ENCODE data around the gene PSMA5. TPM values are rescaled to one million over a fixed set of nuclear protein-coding genes. Genes with fewer than 3 reads are reported as not detected.
A peak's percentile ranks its signal among the peaks of the same experiment; 100 is the strongest.
"Not testable (repeated sequence)": the region's sequence is repeated elsewhere in the genome, so short reads cannot be mapped to it uniquely, and the experiment has no call there.

Gene PSMA5
- total and polyA plus RNA-seq, 2 of the 13 experiments (the other 11 are each of a cell fraction or from before 2014, with no cell fraction given): 140 to 169 TPM

DNA sequence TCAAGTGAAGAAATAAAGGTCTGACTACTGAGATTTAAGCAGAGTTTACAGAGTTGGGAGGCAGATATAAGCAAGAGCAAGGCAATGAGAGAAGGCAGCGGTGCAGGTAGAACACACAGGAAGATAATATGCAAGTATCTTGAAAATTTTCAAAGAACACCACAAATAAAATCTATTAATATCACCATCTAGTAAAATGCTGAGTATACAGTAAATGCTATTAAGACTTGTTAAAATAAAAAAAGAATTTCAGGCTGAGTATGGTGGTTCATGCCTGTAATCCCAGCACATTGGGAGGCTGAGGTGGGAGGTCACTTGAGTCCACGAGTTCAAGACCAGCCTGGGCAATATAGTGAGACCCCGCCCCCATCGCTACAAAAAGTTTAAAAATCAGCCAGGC lies 48.5 kb downstream of the PSMA5 start:
- no peak overlapping the region for H3K27ac ChIP-seq (ENCODE audit: extremely low read length, insufficient read depth, low read length)
- no peak overlapping the region for H3K9ac ChIP-seq (ENCODE audit: insufficient read depth, low read depth, low read length)
- H3K4me2 ChIP-seq (ENCODE audit: low read depth, low read length): no peak overlapping the region
- ChIA-PET CTCF (ENCODE audit: low intra/inter-chr PET ratio, low total read pairs) (no interaction called here), POLR2A (interaction anchor here (1.9 kb wide), 1 partner anchor 11 kb away, joined by 4 read pairs; no protein-coding TSS in a partner anchor)
- no TSS peak for BruUV-seq (replicated peaks)
- 96% methylated on average over 4 of the region's 4 CpGs for WGBS (ENCODE audit: low lambda C conversion rate)
- peaks cover 86% of the 10 kb centered on the region for H3K79me2 ChIP-seq (ENCODE audit: insufficient read depth, low read length)
- peaks cover 76% of the 10 kb centered on the region for H3K4me1 ChIP-seq (ENCODE audit: insufficient read depth, low read length)
- H3K27me3 ChIP-seq (ENCODE audit: control insufficient read depth in 1 of 2, insufficient read depth in 2 of 2, low read length in 2 of 2): no peaks in the 10 kb centered on the region
- intact Hi-C loops (cut with micrococcal nuclease; ENCODE audit: unreplicated experiment): no loop called here
- ATAC-seq: no peak
- TF ChIP-seq ONECUT2 (CRISPR knock-in tag; IDR thresholded peaks at IDR 0.05) (no peak), ELF4 (CRISPR knock-in tag; IDR thresholded peaks at IDR 0.05; ENCODE audit: borderline replicate concordance) (no peak), MAFF (IDR thresholded peaks at IDR 0.05; ENCODE audit: low read depth, low read length) (peak; percentile 8; the same call in 1 of the 2 replicates), ZNF121 (CRISPR knock-in tag; IDR thresholded peaks at IDR 0.05) (0 out of 2 replicates have a peak, but pooled peaks have one; percentile 25), MAFK (conservative IDR thresholded peaks at IDR 0.05 in 1 of 2, IDR thresholded peaks at IDR 0.05 in 1 of 2; ENCODE audit: low read length in 2 of 2) (peak; percentile 36 to 67; a peak in 2 of 4 replicates)
- no peak for DNase-seq (ENCODE audit: low spot score)
- in situ Hi-C loops (cut with HindIII; ENCODE audit: extremely low pct_ligation_motif_present, low pct_unique_long_range_greater_than_20kb): no loop called here
- FAIRE-seq: no peak
- H3K4me3 ChIP-seq (replicated peaks in 1 of 3; ENCODE audit: insufficient read depth in 1 of 3, low read depth in 2 of 3, low read length in 3 of 3): no peak overlapping the region
- no peaks in the 10 kb centered on the region for H3K9me3 ChIP-seq (ENCODE audit: low read length)
- H2AFZ ChIP-seq (ENCODE audit: low read length): no peak overlapping the region
- H3K36me3 ChIP-seq (replicated peaks in 1 of 2; ENCODE audit: control insufficient read depth in 1 of 2, insufficient read depth in 2 of 2, low read length in 2 of 2): 0 out of 5 replicates have a peak, but pooled peaks cover 0 to 4% of the 10 kb centered on the region in 2 experiments
- 0 out of 2 replicates have a peak, but pooled peaks cover 5% of the 10 kb centered on the region for H4K20me1 ChIP-seq (ENCODE audit: insufficient read depth, low read length)

DNA sequence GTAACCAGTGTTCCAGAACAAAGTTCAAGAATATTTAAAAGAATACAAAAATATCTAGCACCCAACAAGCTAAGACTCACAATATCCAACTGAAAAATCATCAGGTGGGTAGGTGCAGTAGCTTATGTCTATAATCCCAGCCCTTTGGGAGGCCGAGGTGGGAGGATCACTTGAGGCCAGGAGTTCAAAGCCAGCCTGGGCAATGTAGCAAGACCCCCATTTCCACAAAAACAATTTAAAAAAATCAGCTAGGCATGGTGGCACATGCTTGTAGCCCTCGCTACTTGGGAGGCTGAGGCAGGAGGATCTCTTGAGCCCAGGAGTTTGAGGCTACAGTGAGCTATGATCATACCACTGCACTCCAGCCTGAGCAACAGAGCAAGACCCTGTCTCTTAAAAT lies 52.6 kb downstream of the PSMA5 start:
- H3K9ac ChIP-seq (ENCODE audit: insufficient read depth, low read depth, low read length); CTCF ChIA-PET (ENCODE audit: low intra/inter-chr PET ratio, low total read pairs): not testable (repeated sequence)

More for the DNA sequence above, 52.6 kb downstream of the PSMA5 start:
- H2AFZ ChIP-seq (ENCODE audit: low read length); in situ Hi-C loops (cut with HindIII; ENCODE audit: extremely low pct_ligation_motif_present, low pct_unique_long_range_greater_than_20kb); FAIRE-seq; intact Hi-C loops (cut with micrococcal nuclease; ENCODE audit: unreplicated experiment); DNase-seq (ENCODE audit: low spot score); H3K9me3 ChIP-seq (ENCODE audit: low read length); H3K36me3 ChIP-seq (replicated peaks in 1 of 2; ENCODE audit: control insufficient read depth in 1 of 2, insufficient read depth in 2 of 2, low read length in 2 of 2); H3K27me3 ChIP-seq (ENCODE audit: control insufficient read depth in 1 of 2, insufficient read depth in 2 of 2, low read length in 2 of 2); H3K4me3 ChIP-seq (replicated peaks in 1 of 3; ENCODE audit: insufficient read depth in 1 of 3, low read depth in 2 of 3, low read length in 3 of 3); H4K20me1 ChIP-seq (ENCODE audit: insufficient read depth, low read length); BruUV-seq (replicated peaks); ATAC-seq: not testable (repeated sequence)
- H3K79me2 ChIP-seq (ENCODE audit: insufficient read depth, low read length): peaks cover 87% of the 10 kb centered on the region
- POLR2A ChIA-PET: interaction anchor here (1.1 to 1.5 kb wide), 4 partner anchors 17 to 160 kb away, joined by 3 to 6 read pairs (median 4); partner anchors contain the start of gene SARS1
- TF ChIP-seq ZMYM2 (CRISPR knock-in tag; IDR thresholded peaks at IDR 0.05) (peak; percentile 31; the same call in 1 of the 2 replicates), ZNF121 (CRISPR knock-in tag; IDR thresholded peaks at IDR 0.05) (peak; percentile 94)
- TF ChIP-seq, protein P1, sequence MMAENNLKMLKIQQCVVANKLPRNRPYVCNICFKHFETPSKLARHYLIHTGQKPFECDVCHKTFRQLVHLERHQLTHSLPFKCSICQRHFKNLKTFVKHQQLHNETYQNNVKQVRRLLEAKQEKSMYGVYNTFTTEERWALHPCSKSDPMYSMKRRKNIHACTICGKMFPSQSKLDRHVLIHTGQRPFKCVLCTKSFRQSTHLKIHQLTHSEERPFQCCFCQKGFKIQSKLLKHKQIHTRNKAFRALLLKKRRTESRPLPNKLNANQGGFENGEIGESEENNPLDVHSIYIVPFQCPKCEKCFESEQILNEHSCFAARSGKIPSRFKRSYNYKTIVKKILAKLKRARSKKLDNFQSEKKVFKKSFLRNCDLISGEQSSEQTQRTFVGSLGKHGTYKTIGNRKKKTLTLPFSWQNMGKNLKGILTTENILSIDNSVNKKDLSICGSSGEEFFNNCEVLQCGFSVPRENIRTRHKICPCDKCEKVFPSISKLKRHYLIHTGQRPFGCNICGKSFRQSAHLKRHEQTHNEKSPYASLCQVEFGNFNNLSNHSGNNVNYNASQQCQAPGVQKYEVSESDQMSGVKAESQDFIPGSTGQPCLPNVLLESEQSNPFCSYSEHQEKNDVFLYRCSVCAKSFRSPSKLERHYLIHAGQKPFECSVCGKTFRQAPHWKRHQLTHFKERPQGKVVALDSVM (CRISPR knock-in tag; IDR thresholded peaks at IDR 0.05): peak; percentile 86
- 78% methylated on average over 2 of the region's 2 CpGs for WGBS (ENCODE audit: low lambda C conversion rate)
- H3K4me2 ChIP-seq (ENCODE audit: low read depth, low read length): peak overlapping the region; percentile 71
- H3K27ac ChIP-seq (ENCODE audit: extremely low read length, insufficient read depth, low read length): peak overlapping the region; percentile 68
- peaks cover 63% of the 10 kb centered on the region for H3K4me1 ChIP-seq (ENCODE audit: insufficient read depth, low read length)
